GM12864 (cell line): ENCODE results near the gene FRMD4A.

Experiments
- DNase-seq: peaks from one replicate; pipeline ENCODE4 v3.0.0-alpha.2; 2011; ENCODE audit warnings: low read depth
- H3K4me3 ChIP-seq: 2 replicates; pipeline ENCODE4 v1.5.1; 2011; ENCODE audit warnings: mild to moderate bottlenecking, low read depth, low read length, control low read depth
- CTCF ChIP-seq: IDR thresholded peaks from 2 replicates; pipeline ENCODE4 v1.5.1; 2011; ENCODE audit warnings: low read depth, mild to moderate bottlenecking, moderate library complexity, low read length, control low read depth, inconsistent platforms; ENCODE audit errors: missing control alignments

The FRMD4A gene

DNA sequence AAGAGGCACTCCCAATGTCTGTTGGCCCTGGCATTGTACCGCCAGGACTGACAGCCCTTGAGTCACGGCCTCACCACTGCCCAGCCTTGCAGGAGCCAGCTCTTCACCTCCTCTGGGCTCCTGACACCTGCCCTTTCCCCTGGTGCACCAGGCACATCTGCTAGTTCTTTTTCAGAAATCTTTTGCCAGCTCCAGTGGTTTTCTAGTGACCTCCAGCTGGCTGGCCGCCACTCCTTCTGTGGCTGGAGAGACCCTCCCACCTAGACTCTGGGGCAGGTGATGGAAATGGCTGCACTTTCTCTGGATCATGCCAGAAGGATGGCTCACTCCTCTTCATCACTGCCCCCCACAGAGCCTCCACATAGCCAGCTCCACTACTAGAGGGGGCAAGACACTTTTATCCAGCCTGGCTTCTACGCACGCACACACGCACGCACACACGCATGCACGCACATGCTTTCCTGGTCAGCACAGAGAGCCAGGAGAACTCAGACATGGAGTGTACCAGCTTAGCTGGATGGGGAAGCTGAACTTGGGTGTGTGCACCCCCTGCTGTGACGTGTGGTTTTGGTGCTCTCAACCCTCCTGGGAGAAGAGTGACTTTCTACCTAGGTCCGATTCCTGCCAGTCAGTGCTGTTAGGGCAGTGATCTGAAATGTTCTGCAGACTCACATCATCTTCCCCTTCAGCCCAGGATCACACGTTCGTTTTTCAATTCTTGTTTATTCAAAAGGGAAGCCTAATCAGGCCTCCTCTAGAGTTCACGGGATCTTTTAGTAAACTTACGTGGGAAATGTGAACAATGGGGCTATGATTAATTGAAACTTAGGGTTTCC, 522.0 kb downstream of the FRMD4A start:
- DNase-seq, result no peak
- no peak for TF ChIP-seq CTCF
- no peak overlapping the region for H3K4me3 ChIP-seq

DNA sequence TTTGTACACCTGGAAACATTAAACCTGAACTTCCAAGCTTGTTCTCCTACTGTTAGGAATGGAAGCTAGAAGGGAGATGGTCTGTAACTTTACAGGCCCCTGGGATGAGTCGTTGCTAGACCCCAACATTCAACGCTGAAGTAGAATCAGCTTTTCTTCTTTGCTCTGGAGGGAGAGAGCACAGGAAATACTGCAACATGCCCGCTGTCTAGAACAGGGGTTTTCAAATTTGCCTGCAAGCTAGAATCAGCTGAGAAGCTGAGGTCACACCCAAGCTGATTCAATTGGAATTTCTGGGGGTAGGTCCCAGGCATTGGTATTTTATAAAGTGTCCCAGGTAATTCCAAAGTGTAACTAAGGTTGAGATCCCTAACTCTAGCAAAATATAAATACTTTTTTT, 524.3 kb downstream of the FRMD4A start:
- H3K4me3 ChIP-seq, result no peak overlapping the region
- no peak for TF ChIP-seq CTCF
- no peak for DNase-seq

DNA sequence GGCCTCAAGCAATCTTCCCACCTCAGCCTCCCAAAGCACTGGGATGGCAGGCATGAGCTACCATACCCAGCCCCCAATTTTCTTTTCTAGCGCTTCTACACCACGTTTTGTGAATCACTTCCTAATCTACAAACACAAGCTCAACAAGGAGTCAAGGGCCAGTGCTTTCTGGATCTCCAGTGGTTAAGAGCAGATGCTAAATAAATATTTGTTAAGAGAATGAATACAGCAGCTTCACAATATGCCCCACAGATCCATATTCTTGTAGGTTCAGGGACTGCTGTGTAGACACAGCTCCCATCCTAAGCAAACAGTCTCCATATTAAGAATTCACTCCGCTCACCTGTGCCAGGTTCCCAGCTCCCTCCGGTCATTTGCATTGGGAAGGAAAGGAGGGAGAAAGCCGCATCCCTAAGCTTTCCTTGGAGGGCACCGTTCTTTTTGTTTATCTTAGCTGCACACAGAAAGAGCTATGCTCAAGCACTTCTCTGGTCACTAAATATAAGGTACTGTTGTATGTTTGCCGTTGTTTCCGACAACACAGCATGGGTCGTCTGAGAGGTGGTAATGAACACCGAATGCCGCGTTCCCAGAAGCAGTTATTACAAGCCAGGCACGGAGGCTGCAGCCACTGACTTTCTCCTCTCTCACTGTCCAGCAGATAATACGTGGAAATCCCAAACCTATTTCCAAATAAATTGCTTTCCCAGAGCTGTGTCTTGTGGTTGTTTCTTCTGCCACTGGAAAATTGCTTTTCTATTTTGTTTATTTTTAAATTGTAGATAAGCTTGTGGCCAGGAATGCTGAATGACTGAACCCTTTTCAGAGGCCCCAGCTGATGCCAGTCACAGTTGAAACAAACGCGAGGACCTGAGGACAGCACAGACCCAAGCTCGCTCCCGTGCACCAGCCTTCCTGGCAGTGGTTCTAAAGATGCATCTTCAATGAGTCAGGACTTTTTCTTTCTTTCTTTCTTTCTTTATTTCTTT, 526.9 kb downstream of the FRMD4A start:
- H3K4me3 ChIP-seq, result no peak overlapping the region
- no peak for TF ChIP-seq CTCF
- no peak for DNase-seq

- no peak overlapping the region for H3K4me3 ChIP-seq
- no peak for DNase-seq
- TF ChIP-seq CTCF, result no peak
Observed at GRCh38 chr10:13801907-13802288, 528.8 kb downstream of the FRMD4A start.

- TF ChIP-seq CTCF, result no peak
- DNase-seq, result no peak
Observed at GRCh38 chr10:13801156-13801906, 529.4 kb downstream of the FRMD4A start.

GRCh38 chr10:13797164-13797563, 533.6 kb downstream of the FRMD4A start:
- no peak for TF ChIP-seq CTCF
- H3K4me3 ChIP-seq, result no peak overlapping the region
- DNase-seq, result no peak

More at GRCh38 chr10:13801156-13801906, 529.4 kb downstream of the FRMD4A start:
- H3K4me3 ChIP-seq, result no peak overlapping the region
